H4 (cell line): ENCODE measurements around the gene CCND2. TPM values are rescaled to one million over a fixed set of nuclear protein-coding genes. Genes with fewer than 3 reads are reported as not detected.
A peak's percentile ranks its signal among the peaks of the same experiment; 100 is the strongest.

ENCODE experiments used
- DNase-seq: peaks from one replicate; pipeline ENCODE4 v3.0.0-alpha.2; 2015; ENCODE audit warnings: low spot score
- total RNA-seq: library from RNA; depleted of rRNA; stranded (reverse); fragments of >200 nt; shearing (Covaris generic); gene quantifications from 2 replicates; pipeline ENCODE4 v1.2.3, GENCODE V29; 2014

The CCND2 gene
- total RNA-seq, 1 experiment from 2014 or later, result 98.0 TPM

DNA sequence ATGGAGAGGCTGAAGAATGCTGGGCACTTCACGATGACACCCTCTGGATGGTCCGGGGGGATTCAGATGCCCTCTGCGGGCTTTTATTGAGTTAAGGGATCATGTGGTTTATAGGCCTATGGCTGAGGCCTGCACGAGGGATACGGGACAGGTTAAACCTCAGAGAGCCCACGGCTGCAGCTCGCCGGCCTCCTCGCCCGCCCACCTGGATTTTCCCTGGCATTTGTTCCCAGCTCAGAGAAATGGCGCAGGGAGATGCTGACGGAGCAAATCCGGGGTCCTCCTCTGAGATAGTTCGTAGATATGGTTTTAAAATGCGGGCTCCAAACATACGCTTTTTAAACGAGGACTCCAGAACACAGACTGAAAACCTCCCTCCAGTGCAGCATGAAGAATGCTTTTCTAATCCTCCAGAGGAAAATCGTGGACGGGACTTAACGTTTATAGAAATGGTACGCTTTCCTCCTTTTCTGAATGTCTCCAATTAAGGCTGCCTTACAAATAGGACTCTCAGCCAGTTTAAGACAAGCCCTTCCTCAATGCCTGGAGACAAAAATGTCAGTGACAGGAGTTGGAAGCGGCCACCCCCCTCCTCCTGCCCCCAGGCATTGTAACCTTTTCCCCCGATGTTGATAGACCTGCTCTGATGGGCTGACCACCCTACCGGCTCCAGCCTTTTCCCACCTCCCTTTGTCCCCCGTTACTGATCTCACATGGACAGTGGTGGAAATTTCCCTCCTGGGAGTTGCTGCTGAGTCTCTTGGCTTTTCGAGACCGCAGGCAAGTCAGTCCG lies 16.6 kb downstream of the CCND2 start:
- no peak for DNase-seq

DNA sequence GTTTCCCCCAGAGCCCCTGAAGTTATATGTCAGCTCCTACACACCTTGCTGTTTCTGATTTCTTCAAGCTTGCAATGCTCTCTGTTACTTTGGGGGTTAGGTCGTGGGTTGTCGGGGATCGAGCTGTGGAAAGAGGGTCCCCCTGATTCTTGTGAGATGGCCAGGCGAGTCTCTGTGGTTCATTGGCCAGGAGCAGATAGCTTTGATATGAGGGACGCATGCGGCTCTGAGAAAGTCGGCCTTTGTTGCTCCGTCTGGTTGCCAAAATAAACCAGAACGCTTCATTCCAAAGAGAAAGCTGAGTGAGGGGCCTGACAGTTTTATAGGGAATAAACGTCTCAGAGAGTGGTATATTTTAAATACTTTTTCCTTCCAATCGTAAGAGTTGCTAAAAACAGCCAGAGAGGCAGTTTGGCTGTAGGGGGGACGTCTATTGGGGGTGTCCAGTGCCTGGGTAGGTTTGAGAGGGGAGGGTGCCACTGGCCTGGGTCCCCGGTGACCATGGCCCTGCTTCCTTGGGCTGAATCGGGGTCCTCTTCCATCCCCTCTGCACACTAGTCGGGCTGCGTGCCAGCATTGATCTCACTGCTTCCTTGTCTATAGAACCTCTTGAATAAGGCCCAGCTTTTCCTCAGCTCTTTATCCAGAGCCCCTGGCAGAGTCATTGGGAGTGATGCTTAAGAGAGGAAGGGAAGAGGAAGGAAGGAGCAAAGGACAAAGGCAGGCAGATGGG lies 18.9 kb downstream of the CCND2 start:
- DNase-seq, result no peak

DNA sequence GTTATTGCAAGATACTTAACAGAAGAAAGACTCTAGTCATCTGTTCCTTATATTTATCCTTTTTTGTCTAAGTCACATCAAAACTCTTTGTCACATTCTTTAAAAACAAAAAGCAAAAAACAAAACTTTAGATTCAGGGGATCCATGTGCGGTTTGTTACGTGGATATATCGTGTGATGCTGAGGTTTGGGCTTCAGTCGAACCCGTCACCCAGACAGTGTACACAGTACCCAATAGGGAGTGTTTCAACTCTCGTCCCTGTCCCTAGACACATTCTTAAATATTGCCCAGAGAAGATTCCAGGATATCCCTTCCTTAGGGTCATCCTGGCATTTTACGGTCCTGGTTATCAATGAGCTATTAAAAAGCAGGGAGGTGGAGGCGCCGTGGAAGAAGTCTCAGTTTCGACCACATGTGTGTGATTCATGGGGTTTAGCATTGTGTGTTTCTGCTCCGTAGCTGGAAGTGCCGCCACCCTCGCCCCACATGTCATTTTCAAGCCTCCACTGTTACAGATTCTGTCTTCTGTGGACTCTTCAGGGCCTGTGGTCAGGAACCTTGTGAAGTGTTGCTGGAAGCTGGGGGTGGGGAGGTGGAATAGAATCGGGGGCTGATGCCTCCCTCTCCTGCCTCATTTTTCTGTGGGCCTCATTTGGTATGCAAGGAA lies 19.9 kb downstream of the CCND2 start:
- DNase-seq, result no peak

- DNase-seq, result no peak
Observed at GRCh38 chr12:4293966-4294505, 20.5 kb downstream of the CCND2 start.

- no peak for DNase-seq
Observed at GRCh38 chr12:4296751-4297150, 23.2 kb downstream of the CCND2 start.

GRCh38 chr12:4297617-4298016 lies 24.1 kb downstream of the CCND2 start:
- DNase-seq, result no peak

- no peak for DNase-seq
Observed at GRCh38 chr12:4300883-4301282, 27.3 kb downstream of the CCND2 start.

- no peak for DNase-seq
Observed at GRCh38 chr12:4301932-4302501, 28.5 kb downstream of the CCND2 start.

DNA sequence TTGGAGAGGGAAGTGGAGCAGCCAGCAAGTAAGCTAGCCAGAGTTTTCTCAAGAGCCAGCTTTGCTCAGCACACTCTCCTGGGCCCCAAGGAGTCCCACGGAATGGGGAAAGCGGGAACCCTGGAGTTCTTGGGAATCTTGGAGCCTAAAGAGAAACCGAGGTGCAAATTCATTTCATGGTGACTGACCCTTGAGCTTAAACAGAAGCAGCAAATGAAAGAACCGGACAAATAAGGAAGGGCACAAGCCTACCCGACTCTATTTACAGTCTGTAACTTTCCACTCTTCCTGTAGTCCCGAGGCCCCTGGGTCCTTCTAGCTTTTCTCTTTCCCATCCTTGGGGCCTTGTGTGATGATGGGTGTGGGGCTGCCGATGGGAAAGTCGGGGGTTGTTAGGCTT lies 29.3 kb downstream of the CCND2 start:
- DNase-seq, result no peak

DNA sequence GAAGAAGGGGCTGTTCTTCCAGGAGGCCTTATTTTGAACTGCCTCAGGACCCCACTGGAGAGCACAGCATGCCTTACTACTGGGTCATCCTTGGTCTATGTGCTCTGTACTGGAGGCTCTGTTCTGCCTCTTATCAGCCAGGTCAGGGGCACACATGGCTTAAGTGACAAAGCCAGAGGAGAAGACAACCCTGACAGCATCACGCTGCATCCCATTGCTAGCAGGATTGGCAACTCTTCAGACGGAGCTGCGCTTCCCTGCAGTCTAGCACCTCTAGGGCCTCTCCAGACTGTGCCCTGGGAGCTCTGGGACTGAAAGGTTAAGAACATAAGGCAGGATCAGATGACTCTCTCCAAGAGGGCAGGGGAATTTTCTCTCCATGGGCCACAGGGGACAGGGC lies 30.2 kb downstream of the CCND2 start:
- no peak for DNase-seq

GRCh38 chr12:4307593-4308333 lies 34.2 kb downstream of the CCND2 start:
- DNase-seq, result peak; percentile 71

DNA sequence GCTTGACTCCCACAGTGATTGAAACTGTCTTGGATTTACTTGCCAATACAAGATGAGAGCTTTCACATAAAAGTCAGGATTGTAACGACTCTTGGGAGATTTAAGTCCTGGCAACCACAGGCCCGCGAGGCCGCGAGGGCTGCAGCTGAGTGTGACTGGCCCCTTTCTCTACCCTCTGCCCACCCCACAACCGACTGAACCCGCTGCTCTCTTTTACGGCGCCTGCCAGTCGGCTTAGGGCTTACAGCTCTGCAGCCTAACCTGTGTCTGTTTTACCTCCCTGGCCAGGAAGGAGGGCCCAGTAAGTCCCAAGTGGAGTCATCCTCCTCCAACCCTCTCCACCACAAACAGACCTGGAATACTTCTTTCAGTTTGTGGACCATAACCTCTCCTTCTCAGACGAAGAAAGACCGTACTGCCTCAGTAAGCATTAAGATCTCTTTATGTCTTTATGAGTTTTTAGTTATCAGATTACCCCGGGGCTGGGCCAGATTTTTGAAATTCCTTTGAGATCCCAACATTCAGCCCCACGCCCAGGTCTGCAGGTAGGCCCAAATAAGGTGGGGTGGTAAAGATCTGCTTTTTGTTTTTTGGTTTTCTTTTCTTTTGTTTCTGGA lies 34.9 kb downstream of the CCND2 start:
- DNase-seq, result no peak

DNA sequence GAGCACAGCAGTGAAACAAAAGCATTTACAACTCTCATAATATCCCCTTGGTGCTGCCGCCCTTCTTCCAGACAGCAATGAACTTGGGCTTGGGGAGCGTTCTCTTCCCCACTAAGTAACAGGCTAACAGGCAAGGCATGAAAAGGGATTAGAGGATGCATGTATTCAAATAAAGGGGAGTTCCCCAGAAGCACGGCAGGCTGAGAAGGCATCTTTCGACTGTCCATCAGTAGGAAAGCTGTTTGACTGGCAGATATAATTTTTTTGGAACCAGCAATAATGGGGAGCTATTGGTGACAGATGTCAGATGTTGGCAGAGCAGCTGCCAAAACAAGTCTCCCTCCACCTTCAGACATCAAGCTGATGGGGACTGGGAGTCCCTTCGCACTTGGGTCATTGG lies 38.2 kb downstream of the CCND2 start:
- no peak for DNase-seq

GRCh38 chr12:4312251-4312650 lies 38.7 kb downstream of the CCND2 start:
- DNase-seq, result no peak

DNA sequence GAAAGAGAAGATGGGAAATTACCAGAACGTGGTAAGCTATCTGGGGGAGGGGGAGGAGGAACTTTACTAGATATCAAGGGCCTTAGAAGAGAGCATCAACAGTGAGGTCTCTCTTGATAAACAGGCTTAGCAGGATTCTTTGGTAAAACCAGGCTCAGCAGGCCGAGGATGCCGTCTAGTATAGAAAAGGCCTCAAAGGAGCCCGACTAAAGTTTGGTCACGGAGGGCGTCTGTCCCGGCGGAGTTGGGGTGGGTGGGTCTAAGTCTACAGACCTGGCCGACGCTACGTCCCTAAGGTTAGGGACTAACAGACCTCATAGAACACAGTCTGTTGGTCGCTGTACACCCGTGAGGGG lies 46.9 kb downstream of the CCND2 start:
- DNase-seq, result no peak

GRCh38 chr12:4320853-4321701 lies 47.5 kb downstream of the CCND2 start, which contains the start of gene TIGAR:
Gene TIGAR, plus strand, starts transcription at chr12:4321213. Its CDS starts 59 bp downstream, at chr12:4321272.
- peak; percentile 92 for DNase-seq

GRCh38 chr12:4322726-4323125 lies 49.2 kb downstream of the CCND2 start:
- no peak for DNase-seq
